GM12878 (cell line): ENCODE measurements around the gene RXRG. TPM values are rescaled to one million over a fixed set of nuclear protein-coding genes. Genes with fewer than 3 reads are reported as not detected.

Experiments
- ATAC-seq: fragments of 200-7000 bp; cut with Tn5 transposase; 3 replicates; pipeline ENCODE4 v1.9.1; 2020; ENCODE audit warnings: mild to moderate bottlenecking, moderate library complexity
- BruUV-seq: library from RNA; stranded (reverse); fragments of 400-500 nt; replicated peaks from 2 replicates; lab custom pipeline; 2021; lab: Mats Ljungman, UMichigan
- CTCF ChIA-PET: fragments of 300-600 bp; sonication (Branson Sonifier 250); formaldehyde crosslinking; extraction: SDS; loops from one replicate; lab custom pipeline; 2021; ENCODE audit warnings: inconsistent platforms; lab: Yijun Ruan, JAX
- POLR2A ChIA-PET: fragments of 350-600 bp; formaldehyde crosslinking; extraction: SDS; loops from one replicate; lab custom pipeline; 2021; ENCODE audit warnings: inconsistent platforms; lab: Charles Lee
- RAD21 ChIA-PET: fragments of 300-600 bp; sonication (Branson Sonifier 250); formaldehyde crosslinking; loops from one replicate; lab custom pipeline; 2023; ENCODE audit warnings: antibody characterized with exemption; ENCODE audit not compliant: unreplicated experiment; lab: Charles Lee
- SMC1A ChIA-PET: fragments of 300-600 bp; sonication (Branson Sonifier 250); formaldehyde crosslinking; loops from one replicate; lab custom pipeline; 2023; ENCODE audit not compliant: unreplicated experiment, uncharacterized antibody; lab: Charles Lee
- DNase-seq: peaks from one replicate; pipeline ENCODE4 v3.0.0-alpha.2; 2011; ENCODE audit warnings: low read depth, low spot score
- FAIRE-seq: peaks from 3 replicates; lab custom pipeline; 2011; peaks lifted over from hg19 to GRCh38; lab: Jason Lieb, UNC
- H2AFZ ChIP-seq: 2 replicates; pipeline ENCODE4 v1.6.0; 2011; ENCODE audit warnings: low read depth, low read length, control low read depth; ENCODE audit not compliant: control insufficient read depth
- H3K27ac ChIP-seq: 2 replicates; pipeline ENCODE4 v1.5.1; 2011; ENCODE audit warnings: control low read depth; ENCODE audit not compliant: control insufficient read depth, insufficient read depth
- H3K27me3 ChIP-seq, 2 experiments: replicated peaks in 1 of 2; 2 replicates each; pipeline versions ENCODE4 v1.6.0 to v1.6.1; 2011; ENCODE audit warnings: low read length in 1 of 2; ENCODE audit not compliant: control insufficient read depth in 2 of 2, insufficient read depth in 2 of 2
- H3K36me3 ChIP-seq, 2 experiments: 2 replicates each; pipeline ENCODE4 v1.5.1; 2011; ENCODE audit warnings: low read length in 1 of 2; ENCODE audit not compliant: control insufficient read depth in 2 of 2, insufficient read depth in 2 of 2
- H3K4me1 ChIP-seq: 2 replicates; pipeline ENCODE4 v1.6.1; 2011; ENCODE audit warnings: mild to moderate bottlenecking, low read length, moderate library complexity, mixed read lengths; ENCODE audit not compliant: control insufficient read depth, insufficient read depth
- H3K4me2 ChIP-seq: 2 replicates; pipeline ENCODE4 v1.6.0; 2011; ENCODE audit warnings: control low read depth; ENCODE audit not compliant: control insufficient read depth, insufficient read depth
- H3K4me3 ChIP-seq: fragments of 200-600 bp; sonication (generic); 2 replicates; pipeline ENCODE4 v1.5.1; 2016
- H3K79me2 ChIP-seq: 2 replicates; pipeline ENCODE4 v1.6.0; 2011; ENCODE audit warnings: low read length; ENCODE audit not compliant: control insufficient read depth, insufficient read depth
- H3K9ac ChIP-seq: 2 replicates; pipeline ENCODE4 v1.8.0; 2011; ENCODE audit warnings: low read length, control low read depth, mixed read lengths; ENCODE audit not compliant: control insufficient read depth, insufficient read depth
- H3K9me3 ChIP-seq: replicated peaks from 3 replicates; pipeline ENCODE4 v1.5.1; 2011; ENCODE audit warnings: mild to moderate bottlenecking, low read length; ENCODE audit not compliant: control insufficient read depth, insufficient read depth
- H4K20me1 ChIP-seq: 2 replicates; pipeline ENCODE4 v1.6.0; 2011; ENCODE audit not compliant: control insufficient read depth, insufficient read depth
- ATF2 ChIP-seq: IDR thresholded peaks from 2 replicates; pipeline ENCODE4 v1.6.1; 2012; ENCODE audit warnings: low read length, inconsistent platforms
- CHD1 ChIP-seq: IDR thresholded peaks from 2 replicates; pipeline ENCODE4 v1.6.1; 2012; ENCODE audit warnings: low read depth, low read length, improper control_type of control experiment
- EGR1 ChIP-seq, 2 experiments: IDR thresholded peaks; 1 replicate in 1 of 2; 2 replicates in 1 of 2; pipeline ENCODE4 v1.6.1; 2011 to 2012; ENCODE audit warnings: low read depth in 2 of 2, low read length in 2 of 2, borderline replicate concordance in 1 of 2, mild to moderate bottlenecking in 1 of 2, moderate library complexity in 1 of 2
- GATAD2B ChIP-seq: fragments of 450-650 bp; conservative IDR thresholded peaks from 2 replicates; pipeline ENCODE4 v1.6.1; 2017; ENCODE audit warnings: low read depth, mild to moderate bottlenecking, moderate library complexity
- HDAC6 ChIP-seq: fragments of 200-600 bp; sonication (generic); IDR thresholded peaks from one replicate; pipeline ENCODE4 v1.8.0; 2017; ENCODE audit warnings: antibody characterized with exemption; ENCODE audit not compliant: unreplicated experiment
- IKZF2 ChIP-seq, 2 experiments: fragments of 450-650 bp; IDR thresholded peaks; 2 replicates each; pipeline ENCODE4 v1.6.1; 2017; ENCODE audit warnings: mild to moderate bottlenecking in 2 of 2, moderate library complexity in 2 of 2
- RUNX3 ChIP-seq: IDR thresholded peaks from 2 replicates; pipeline ENCODE4 v1.6.1; 2012; ENCODE audit warnings: low read length, inconsistent platforms
- SMAD5 ChIP-seq: IDR thresholded peaks from 2 replicates; pipeline ENCODE4 v1.6.1; 2016; ENCODE audit warnings: antibody characterized with exemption, low read depth
- SUPT20H ChIP-seq: IDR thresholded peaks from 2 replicates; pipeline ENCODE4 v1.6.1; 2011; ENCODE audit warnings: low read depth, mild to moderate bottlenecking, low read length, moderate library complexity, borderline replicate concordance; ENCODE audit not compliant: control insufficient read depth
- TCF12 ChIP-seq: IDR thresholded peaks from 2 replicates; pipeline ENCODE4 v1.6.1; 2011; ENCODE audit warnings: low read depth, mild to moderate bottlenecking, low read length
- WGBS: methylation state at CpG from one replicate; pipeline ENCODE4 v1.1.6; 2016; ENCODE audit warnings: low lambda C conversion rate; ENCODE audit not compliant: insufficient replicate concordance, insufficient coverage; ENCODE audit errors: missing lambda C conversion rate; 5-methylcytosine and 5-hydroxymethylcytosine counted together
- in situ Hi-C: fragments of 300-500 bp; cut with MboI; formaldehyde crosslinking; loops from 9 replicates; pipeline ENCODE4 v1.14.3; 2018; ENCODE audit warnings: mixed read lengths
- intact Hi-C: fragments of 100-400 bp; cut with micrococcal nuclease; formaldehyde crosslinking; loops from one replicate; pipeline ENCODE4 v1.14.2; 2022; ENCODE audit not compliant: unreplicated experiment
- polyA plus RNA-seq, 11 experiments: library from polyadenylated mRNA; depleted of rRNA in 4 of 11; unstranded in 6 of 11; stranded (reverse) in 5 of 11; fragments of >200 nt; fragmentation: Nextera tagmentation in 4 of 11; fragmentation: Illumina TruSeq in 1 of 11; extraction: Ambion mirVana in 4 of 11; extraction: Trizol in 1 of 11; gene quantifications; 1 replicate in 1 of 11; 2 replicates in 10 of 11; pipeline versions ENCODE4 v1.2.1 to v1.2.3, GENCODE V29; 2011 to 2016; ENCODE audit warnings: inconsistent platforms in 2 of 11, missing spikeins in 2 of 11, low read depth in 1 of 11
- total RNA-seq, 4 experiments: library from RNA; depleted of rRNA in 3 of 4; stranded (reverse); fragments of >200 nt in 3 of 4; fragmentation: Illumina TruSeq in 1 of 4; extraction: Trizol in 1 of 4; gene quantifications; 2 replicates each; pipeline versions ENCODE4 v1.2.1 to v1.2.3, GENCODE V29; 2013 to 2021
- TF ChIP-seq, protein P1 (sequence below): IDR thresholded peaks from 2 replicates; pipeline ENCODE4 v1.6.1; 2011; ENCODE audit warnings: borderline replicate concordance, low read depth, mild to moderate bottlenecking, moderate library complexity, low read length; ENCODE audit not compliant: insufficient read depth, poor library complexity, severe bottlenecking

Gene RXRG
- total and polyA plus RNA-seq, 10 of the 15 experiments (the other 5 are each of a cell fraction or from before 2014, with no cell fraction given), result 0.10 TPM; not detected in 9

- intact Hi-C loops, result no loop called here
- ChIA-PET CTCF (no interaction called here), POLR2A (no interaction called here), RAD21 (no interaction called here), SMC1A (no interaction called here)
- Histone ChIP-seq H3K27ac (no peak overlapping the region), H3K27me3 (no peaks in the 10 kb centered on the region), H3K4me1 (no peaks in the 10 kb centered on the region), H3K79me2 (no peaks in the 10 kb centered on the region), H4K20me1 (no peaks in the 10 kb centered on the region), H3K4me3 (no peak overlapping the region), H2AFZ (no peak overlapping the region), H3K4me2 (no peak overlapping the region), H3K9ac (no peak overlapping the region), H3K9me3 (no peaks in the 10 kb centered on the region), H3K36me3 (no peaks in the 10 kb centered on the region)
- no TSS peak for BruUV-seq
- no peak for ATAC-seq
- FAIRE-seq, result no peak
- 22% methylated on average over 6 of the region's 6 CpGs for WGBS
- in situ Hi-C loops, result no loop called here
- no peak for DNase-seq
- TF ChIP-seq RUNX3 (peak; percentile 57), EGR1 (IDR thresholded peaks at IDR 0.05; ENCODE audit: borderline replicate concordance in 1 of 2, low read depth in 2 of 2, low read length in 2 of 2) (no peak)
These were observed 37.0 kb upstream of the RXRG start for GRCh38 chr1:165481820-165482532.

DNA sequence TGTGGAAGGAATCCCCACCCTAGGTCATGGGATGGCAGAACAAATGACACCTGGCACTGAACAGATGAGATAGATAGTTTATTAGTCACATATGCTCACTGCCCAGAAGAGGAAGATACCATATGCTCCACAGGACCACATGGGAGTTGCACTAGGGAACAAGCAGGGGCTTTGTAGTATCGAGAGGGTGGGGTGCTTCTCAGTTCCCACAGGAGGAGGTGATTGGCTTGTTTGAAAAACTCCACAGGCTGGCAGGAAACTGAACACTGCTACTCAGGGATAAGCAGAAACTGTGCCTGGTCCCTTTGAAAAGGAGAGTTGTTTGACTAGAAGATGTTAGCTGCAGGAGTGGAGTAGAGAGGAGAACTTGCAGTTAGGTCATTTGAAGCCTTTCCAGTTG, 31.9 kb upstream of the RXRG start:
- FAIRE-seq, result no peak
- TF ChIP-seq TCF12, result no peak
- no peak for TF ChIP-seq HDAC6
- no peak for TF ChIP-seq ATF2
- TF ChIP-seq, protein P1, sequence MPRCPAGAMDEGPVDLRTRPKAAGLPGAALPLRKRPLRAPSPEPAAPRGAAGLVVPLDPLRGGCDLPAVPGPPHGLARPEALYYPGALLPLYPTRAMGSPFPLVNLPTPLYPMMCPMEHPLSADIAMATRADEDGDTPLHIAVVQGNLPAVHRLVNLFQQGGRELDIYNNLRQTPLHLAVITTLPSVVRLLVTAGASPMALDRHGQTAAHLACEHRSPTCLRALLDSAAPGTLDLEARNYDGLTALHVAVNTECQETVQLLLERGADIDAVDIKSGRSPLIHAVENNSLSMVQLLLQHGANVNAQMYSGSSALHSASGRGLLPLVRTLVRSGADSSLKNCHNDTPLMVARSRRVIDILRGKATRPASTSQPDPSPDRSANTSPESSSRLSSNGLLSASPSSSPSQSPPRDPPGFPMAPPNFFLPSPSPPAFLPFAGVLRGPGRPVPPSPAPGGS, result no peak
- no peak for TF ChIP-seq CHD1
- no peak for TF ChIP-seq GATAD2B
- no peak for TF ChIP-seq SMAD5
- TF ChIP-seq IKZF2 (IDR thresholded peaks at IDR 0.05), result no peak
- TF ChIP-seq SUPT20H, result no peak

More for the DNA sequence above, 31.9 kb upstream of the RXRG start:
- Histone ChIP-seq H4K20me1 (no peaks in the 10 kb centered on the region), H3K4me1 (no peaks in the 10 kb centered on the region), H3K36me3 (no peaks in the 10 kb centered on the region), H3K9me3 (no peaks in the 10 kb centered on the region), H3K27me3 (no peaks in the 10 kb centered on the region; a peak in 1 of 4 replicates), H3K4me2 (no peak overlapping the region), H2AFZ (no peak overlapping the region), H3K9ac (no peak overlapping the region), H3K79me2 (no peaks in the 10 kb centered on the region), H3K27ac (no peak overlapping the region), H3K4me3 (no peak overlapping the region)
- WGBS, result 0% methylated on average over 1 of the region's 1 CpG
- intact Hi-C loops, result no loop called here
- in situ Hi-C loops, result no loop called here
- ATAC-seq (no peak), DNase-seq (no peak)
- CTCF ChIA-PET, result no interaction called here
- SMC1A ChIA-PET, result interaction anchor here (1.0 kb wide), 1 partner anchor 82 kb away, joined by 3 read pairs; no protein-coding TSS in a partner anchor
- RAD21 ChIA-PET, result no interaction called here
- no TSS peak for BruUV-seq
- POLR2A ChIA-PET, result no interaction called here
